A549 (cell line): Measurements from ENCODE around the gene SPG11.

Source experiments
- CHD2 ChIP-seq: fragments of 150-350 bp; IDR thresholded peaks from 2 replicates; pipeline ENCODE4 v1.6.1; 2014; ENCODE audit warnings: low read length; ENCODE audit not compliant: partially characterized antibody
- CHD4 ChIP-seq: fragments of 200-600 bp; sonication (generic); IDR thresholded peaks from 2 replicates; pipeline ENCODE4 v1.6.1; 2016; ENCODE audit warnings: antibody characterized with exemption, mild to moderate bottlenecking, borderline replicate concordance
- CTCF ChIP-seq: fragments of >200 bp; sonication (Bioruptor Twin); formaldehyde crosslinking; IDR thresholded peaks from 3 replicates; pipeline ENCODE4 v1.5.1; 2016
- E2F6 ChIP-seq: IDR thresholded peaks from 2 replicates; pipeline ENCODE4 v1.6.1; 2012; ENCODE audit warnings: low read depth, borderline replicate concordance
- EHMT2 ChIP-seq: fragments of 200-600 bp; sonication (generic); IDR thresholded peaks from 2 replicates; pipeline ENCODE4 v1.6.1; 2016; ENCODE audit warnings: antibody characterized with exemption, low read depth, mild to moderate bottlenecking, moderate library complexity
- ESRRA ChIP-seq: fragments of 150-350 bp; IDR thresholded peaks from 2 replicates; pipeline ENCODE4 v1.6.1; 2014; ENCODE audit warnings: mild to moderate bottlenecking, low read length, borderline replicate concordance
- KDM1A ChIP-seq: fragments of 200-600 bp; sonication (generic); IDR thresholded peaks from 2 replicates; pipeline ENCODE4 v1.6.1; 2016; ENCODE audit warnings: low read depth, mild to moderate bottlenecking
- MAX ChIP-seq: IDR thresholded peaks from 2 replicates; pipeline ENCODE4 v1.6.1; 2012
- NPAS2 ChIP-seq: fragments of 250-450 bp; sonication (Bioruptor Pico); IDR thresholded peaks from 2 replicates; pipeline ENCODE4 v1.8.0; 2022; ENCODE audit warnings: mild to moderate bottlenecking, moderate library complexity, borderline replicate concordance
- POLR2A ChIP-seq: IDR thresholded peaks from 2 replicates; pipeline ENCODE4 v1.6.1; 2012; ENCODE audit warnings: mild to moderate bottlenecking, low read length
- RCOR1 ChIP-seq: fragments of 150-350 bp; IDR thresholded peaks from 2 replicates; pipeline ENCODE4 v1.6.1; 2014; ENCODE audit warnings: antibody characterized with exemption, low read length, low read depth
- REST ChIP-seq: fragments of 200-600 bp; sonication (generic); IDR thresholded peaks from 2 replicates; pipeline ENCODE4 v1.6.1; 2016; ENCODE audit warnings: antibody characterized with exemption, mild to moderate bottlenecking, moderate library complexity
- SMC3 ChIP-seq: fragments of >200 bp; sonication (Bioruptor Twin); formaldehyde crosslinking; IDR thresholded peaks from 3 replicates; pipeline ENCODE4 v1.6.1; 2018; ENCODE audit warnings: inconsistent platforms
- USF2 ChIP-seq: fragments of 450-650 bp; IDR thresholded peaks from 2 replicates; pipeline ENCODE4 v1.6.1; 2014; ENCODE audit warnings: antibody characterized with exemption

- no peak for TF ChIP-seq MAX
- TF ChIP-seq CTCF, result no peak
- TF ChIP-seq POLR2A, result no peak
- TF ChIP-seq CHD2, result no peak
- TF ChIP-seq EHMT2, result no peak
- TF ChIP-seq RCOR1, result no peak
- no peak for TF ChIP-seq NPAS2 (CRISPR knock-in tag)
- TF ChIP-seq SMC3, result no peak
- TF ChIP-seq CHD4, result no peak
- TF ChIP-seq USF2, result no peak
- no peak for TF ChIP-seq ESRRA
- TF ChIP-seq E2F6, result no peak
- TF ChIP-seq REST, result no peak
- no peak for TF ChIP-seq KDM1A
These were observed 40.3 kb downstream of the SPG11 start for GRCh38 chr15:44623178-44623577.
